Measurements from ENCODE around the gene U2AF1.
"Not testable (repeated sequence)": the region's sequence is repeated elsewhere in the genome, so short reads cannot be mapped to it uniquely, and the experiment has no call there.

Gene U2AF1

GRCh38 chr21:43106965-43107793, at the start of gene U2AF1:
Gene U2AF1 (minus strand): TSS chr21:43107570. CDS start chr21:43107494, 76 bp downstream.
- peak within 1 kb of the TSS in 6 of 7 experiments; percentile 39 to 56 (median 47) for H3K4me3 ChIP-seq
- H3K27ac ChIP-seq: peak within 1 kb of the TSS in 14 of 21 experiments; percentile 62 to 94 (median 81)

GRCh38 chr21:43153601-43154000, 46.2 kb upstream of the U2AF1 start:
- H3K27ac ChIP-seq, H3K4me3 ChIP-seq: not testable (repeated sequence)

GRCh38 chr21:43149344-43149743, 42.0 kb upstream of the U2AF1 start:
- H3K4me3 ChIP-seq, H3K27ac ChIP-seq: not testable (repeated sequence)

GRCh38 chr21:43147999-43148398, 40.6 kb upstream of the U2AF1 start:
- H3K27ac ChIP-seq, H3K4me3 ChIP-seq: not testable (repeated sequence)

- H3K4me3 ChIP-seq, H3K27ac ChIP-seq: not testable (repeated sequence)
Measured at GRCh38 chr21:43146637-43147036, 39.3 kb upstream of the U2AF1 start.

GRCh38 chr21:43141407-43141806, 34.0 kb upstream of the U2AF1 start:
- not testable (repeated sequence) for H3K27ac ChIP-seq, H3K4me3 ChIP-seq

GRCh38 chr21:43138944-43139343, 31.6 kb upstream of the U2AF1 start:
- H3K27ac ChIP-seq: not testable (repeated sequence)

GRCh38 chr21:43134520-43134919, 27.1 kb upstream of the U2AF1 start:
- not testable (repeated sequence) for H3K27ac ChIP-seq, H3K4me3 ChIP-seq

More at GRCh38 chr21:43138944-43139343, 31.6 kb upstream of the U2AF1 start:
- H3K4me3 ChIP-seq: not testable (repeated sequence)

GRCh38 chr21:43130094-43130493, 22.7 kb upstream of the U2AF1 start:
- not testable (repeated sequence) for H3K4me3 ChIP-seq, H3K27ac ChIP-seq

- H3K4me3 ChIP-seq, H3K27ac ChIP-seq: not testable (repeated sequence)
Measured at GRCh38 chr21:43115956-43116355, 8.6 kb upstream of the U2AF1 start.

- H3K4me3 ChIP-seq, H3K27ac ChIP-seq: not testable (repeated sequence)
Measured at GRCh38 chr21:43114483-43114882, 7.1 kb upstream of the U2AF1 start.

GRCh38 chr21:43109006-43109405, 1.6 kb upstream of the U2AF1 start:
- not testable (repeated sequence) for H3K4me3 ChIP-seq, H3K27ac ChIP-seq

GRCh38 chr21:43108177-43108576, 807 bp upstream of the U2AF1 start:
- H3K27ac ChIP-seq, H3K4me3 ChIP-seq: not testable (repeated sequence)

GRCh38 chr21:43107794-43108137, 396 bp upstream of the U2AF1 start:
- H3K4me3 ChIP-seq, H3K27ac ChIP-seq: not testable (repeated sequence)

- not testable (repeated sequence) for H3K27ac ChIP-seq, H3K4me3 ChIP-seq
Measured at GRCh38 chr21:43104642-43105041, 2.7 kb downstream of the U2AF1 start.

- H3K27ac ChIP-seq, H3K4me3 ChIP-seq: not testable (repeated sequence)
Measured at GRCh38 chr21:43102281-43102680, 5.1 kb downstream of the U2AF1 start.

GRCh38 chr21:43101676-43102075, 5.7 kb downstream of the U2AF1 start:
- not testable (repeated sequence) for H3K27ac ChIP-seq, H3K4me3 ChIP-seq

- H3K4me3 ChIP-seq: not testable (repeated sequence)
Measured at GRCh38 chr21:43101000-43101399, 6.4 kb downstream of the U2AF1 start.

GRCh38 chr21:43091979-43092614, 15.3 kb downstream of the U2AF1 start:
- H3K4me3 ChIP-seq, H3K27ac ChIP-seq: not testable (repeated sequence)

More at GRCh38 chr21:43101000-43101399, 6.4 kb downstream of the U2AF1 start:
- H3K27ac ChIP-seq: not testable (repeated sequence)

GRCh38 chr21:43090947-43091346, 16.4 kb downstream of the U2AF1 start:
- H3K4me3 ChIP-seq, H3K27ac ChIP-seq: not testable (repeated sequence)

- H3K4me3 ChIP-seq, H3K27ac ChIP-seq: not testable (repeated sequence)
Measured at GRCh38 chr21:43089463-43089862, 17.9 kb downstream of the U2AF1 start.

Data from skin epidermis (tissue), 12 donors.